Astrocyte of the spinal cord (primary cell): Measurements from ENCODE around the gene PKNOX2.

Experiments used
- DNase-seq: peaks from one replicate; pipeline ENCODE4 v3.0.0; 2011; ENCODE audit warnings: low read depth, low spot score
- H3K4me3 ChIP-seq: 2 replicates; pipeline ENCODE4 v1.5.1; 2011; ENCODE audit warnings: low read depth, mild to moderate bottlenecking, low read length, moderate library complexity
- CTCF ChIP-seq: IDR thresholded peaks from 2 replicates; pipeline ENCODE4 v1.5.1; 2012; ENCODE audit warnings: low read depth, mild to moderate bottlenecking, low read length, inconsistent platforms
- in situ Hi-C: cut with HindIII; loops from 2 replicates; pipeline ENCODE4 v1.10.0; 2017; ENCODE audit warnings: low sequenced_read_pairs

PKNOX2 gene

GRCh38 chr11:125445731-125446130 lies 281.2 kb downstream of the PKNOX2 start:
- no peak for DNase-seq
- TF ChIP-seq CTCF, result no peak
- no peak overlapping the region for H3K4me3 ChIP-seq
- in situ Hi-C loops, result no loop called here

GRCh38 chr11:125446279-125446678 lies 281.7 kb downstream of the PKNOX2 start:
- TF ChIP-seq CTCF, result no peak

DNA sequence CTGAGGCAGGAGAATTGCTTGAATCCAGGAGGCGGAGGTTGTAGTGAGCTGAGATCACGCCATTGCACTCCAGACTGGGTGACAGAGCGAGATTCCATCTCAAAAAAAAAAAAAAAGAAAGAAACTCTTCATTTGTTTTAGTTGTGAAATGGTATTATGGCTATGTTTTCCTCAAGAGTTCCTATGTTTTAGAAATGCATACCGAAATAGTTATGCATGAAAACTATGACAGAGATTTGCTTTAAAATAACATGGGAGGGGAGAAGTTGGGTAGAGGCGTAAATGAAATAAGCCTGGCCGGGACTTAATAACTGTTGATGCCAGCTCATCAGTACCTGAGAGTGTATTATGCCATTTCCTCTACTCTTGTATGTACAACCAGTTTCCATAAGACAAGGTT lies 283.2 kb downstream of the PKNOX2 start:
- DNase-seq, result no peak
- H3K4me3 ChIP-seq, result no peak overlapping the region
- in situ Hi-C loops, result no loop called here
- TF ChIP-seq CTCF, result no peak

More at GRCh38 chr11:125446279-125446678, 281.7 kb downstream of the PKNOX2 start:
- no peak for DNase-seq
- in situ Hi-C loops, result no loop called here
- H3K4me3 ChIP-seq, result no peak overlapping the region

DNA sequence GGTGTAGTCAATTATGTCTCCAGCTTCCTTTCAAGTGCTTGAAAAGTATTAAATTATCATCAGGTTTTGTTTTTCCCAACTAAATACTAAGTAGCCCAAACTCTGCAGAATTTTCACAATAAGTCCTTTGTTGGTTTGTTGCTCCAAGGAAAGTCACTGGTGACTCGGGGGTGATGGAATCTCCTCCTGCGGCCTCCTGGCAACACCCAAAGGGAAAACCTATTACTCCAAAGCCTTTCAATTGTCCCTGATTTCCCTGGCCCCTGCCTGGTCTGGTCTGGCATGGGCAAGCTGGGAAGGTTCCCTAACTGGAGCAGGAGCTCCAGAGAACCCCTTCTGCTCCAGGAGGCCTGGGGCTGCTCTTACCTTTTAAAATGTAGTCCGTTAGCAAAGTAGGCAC lies 283.6 kb downstream of the PKNOX2 start:
- peak; percentile 70 for DNase-seq
- TF ChIP-seq CTCF, result no peak
- H3K4me3 ChIP-seq, result no peak overlapping the region
- in situ Hi-C loops, result no loop called here

GRCh38 chr11:125449565-125449964 lies 285.0 kb downstream of the PKNOX2 start:
- DNase-seq, result no peak
- in situ Hi-C loops, result no loop called here
- H3K4me3 ChIP-seq, result no peak overlapping the region
- no peak for TF ChIP-seq CTCF

GRCh38 chr11:125451400-125452124 lies 287.0 kb downstream of the PKNOX2 start:
- no peak overlapping the region for H3K4me3 ChIP-seq
- in situ Hi-C loops, result no loop called here
- TF ChIP-seq CTCF, result no peak
- no peak for DNase-seq

DNA sequence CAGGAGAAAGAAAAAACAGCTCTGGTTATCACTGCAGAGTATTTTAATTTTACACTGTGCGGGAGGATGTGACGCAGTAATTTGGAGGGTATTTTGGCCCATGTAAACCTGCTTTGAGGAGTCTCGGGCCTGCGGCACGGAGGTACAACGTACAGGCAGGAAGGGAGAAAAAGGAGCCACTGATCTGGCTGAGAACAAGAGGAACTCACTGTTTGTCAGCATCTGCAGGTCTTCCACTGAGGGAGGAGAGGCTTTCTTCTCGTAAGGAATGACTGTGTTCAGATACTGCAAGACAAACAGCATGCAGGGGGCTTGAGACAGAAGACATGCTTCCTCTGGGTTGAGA lies 287.5 kb downstream of the PKNOX2 start:
- in situ Hi-C loops, result no loop called here
- no peak overlapping the region for H3K4me3 ChIP-seq
- TF ChIP-seq CTCF, result no peak
- DNase-seq, result no peak
